CD4-positive, alpha-beta T cell (primary cell): ENCODE measurements around the gene TMEM30B. TPM values are rescaled to one million over a fixed set of nuclear protein-coding genes. Genes with fewer than 3 reads are reported as not detected.

ENCODE experiments used
- ATAC-seq: fragments of 200-7000 bp; cut with Tn5 transposase; one replicate; pipeline ENCODE4 v1.10.0; 2022; ENCODE audit warnings: mild to moderate bottlenecking; ENCODE audit not compliant: poor library complexity
- CTCF ChIA-PET: fragments of 350-600 bp; sonication (Branson Sonifier 250); formaldehyde crosslinking; loops from one replicate; lab custom pipeline; 2021; ENCODE audit warnings: antibody characterized with exemption, inconsistent platforms; lab: Charles Lee
- POLR2A ChIA-PET: fragments of 350-600 bp; sonication (Branson Sonifier 250); formaldehyde crosslinking; loops from one replicate; lab custom pipeline; 2021; ENCODE audit warnings: antibody characterized with exemption, inconsistent platforms; lab: Charles Lee
- DNase-seq, 14 experiments: peaks; one replicate each; pipeline ENCODE4 v3.0.0-alpha.2; 2013 to 2020; ENCODE audit warnings: mixed read lengths in 2 of 14
- H3K27ac ChIP-seq, 2 donors: one replicate each; pipeline versions ENCODE4 v1.5.1 to v1.7.0; 2013; ENCODE audit warnings: low read length in 2 of 2, low read depth in 1 of 2, mild to moderate bottlenecking in 1 of 2
- H3K27me3 ChIP-seq, 2 experiments: 1 replicate in 1 of 2; 2 replicates in 1 of 2; pipeline versions ENCODE4 v1.6.1 to v1.7.0; 2013; ENCODE audit warnings: low read length in 2 of 2, control low read depth in 1 of 2, mild to moderate bottlenecking in 1 of 2, moderate library complexity in 1 of 2; ENCODE audit not compliant: insufficient read depth in 2 of 2, control insufficient read depth in 1 of 2
- H3K36me3 ChIP-seq: one replicate; pipeline ENCODE4 v1.6.1; 2013; ENCODE audit warnings: low read length, control low read depth; ENCODE audit not compliant: insufficient read depth
- H3K4me1 ChIP-seq: one replicate; pipeline ENCODE4 v1.6.1; 2013; ENCODE audit warnings: low read length, control low read depth; ENCODE audit not compliant: insufficient read depth
- H3K4me3 ChIP-seq: one replicate; pipeline ENCODE4 v1.5.1; 2013; ENCODE audit warnings: mild to moderate bottlenecking, low read length, moderate library complexity
- H3K9me3 ChIP-seq, 2 experiments: 1 replicate in 1 of 2; 2 replicates in 1 of 2; pipeline versions ENCODE4 v1.6.1 to v1.7.0; 2013; ENCODE audit warnings: low read length in 2 of 2, mild to moderate bottlenecking in 2 of 2, control low read depth in 1 of 2, moderate library complexity in 1 of 2; ENCODE audit not compliant: control insufficient read depth in 1 of 2, insufficient read depth in 1 of 2
- H3K27ac Mint-ChIP-seq: one replicate; pipeline ENCODE4 v1.8.0; 2020; ENCODE audit warnings: mixed read lengths
- H3K27me3 Mint-ChIP-seq: one replicate; pipeline ENCODE4 v1.8.0; 2021; ENCODE audit warnings: mixed read lengths
- H3K36me3 Mint-ChIP-seq: one replicate; pipeline ENCODE4 v1.8.0; 2021; ENCODE audit warnings: low read depth, mixed read lengths
- H3K4me1 Mint-ChIP-seq: one replicate; pipeline ENCODE4 v1.8.0; 2021; ENCODE audit warnings: low read depth, mixed read lengths
- H3K4me3 Mint-ChIP-seq: one replicate; pipeline ENCODE4 v1.8.0; 2020; ENCODE audit warnings: mild to moderate bottlenecking, mixed read lengths
- H3K9me3 Mint-ChIP-seq: one replicate; pipeline ENCODE4 v1.8.0; 2020; ENCODE audit warnings: mixed read lengths
- intact Hi-C, 2 experiments: fragments of 100-400 bp; cut with DNase I in 1 of 2; cut with micrococcal nuclease in 1 of 2; formaldehyde crosslinking; loops; one replicate each; pipeline versions ENCODE4 v1.15.1 to v1.9.0; 2023 to 2025; cut with DNase I, micrococcal nuclease
- total RNA-seq, 174 experiments: library from RNA in 2 of 174; stranded (reverse) in 2 of 174; gene quantifications; one replicate each; pipeline ENCODE4 v1.2.3 and lab custom pipeline; 2021 to 2026
- TF ChIP-seq, protein P1 (sequence below): fragments of 200-600 bp; IDR thresholded peaks from one replicate; pipeline ENCODE4 v1.8.0; 2022; ENCODE audit warnings: antibody characterized with exemption, mild to moderate bottlenecking

Gene TMEM30B
- total RNA-seq, 2 experiments from 2014 or later, result 8.9 to 9.1 TPM

DNA sequence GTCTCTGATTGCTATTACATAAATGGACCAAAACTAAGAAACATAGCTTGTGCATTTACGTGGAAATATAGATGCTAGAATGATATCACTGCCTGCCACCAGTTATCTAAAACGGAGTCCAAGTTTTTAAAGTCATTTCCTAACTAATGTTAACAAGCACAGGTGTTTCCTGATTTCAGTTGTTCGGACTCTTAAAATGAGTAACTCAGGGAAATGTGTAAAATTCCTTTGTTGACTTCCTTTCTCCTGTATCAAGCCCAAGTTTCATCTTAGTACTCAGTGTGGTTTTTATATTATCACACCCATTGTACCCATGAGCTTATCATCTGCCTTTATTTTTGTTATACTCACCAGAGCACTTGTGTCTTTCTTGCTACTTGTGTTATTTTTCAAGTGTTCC is 27.1 kb upstream of the TMEM30B start:
- Histone ChIP-seq H3K9me3 (peaks cover 10 to 21% of the 10 kb centered on the region in 2 experiments), H3K27ac (no peak overlapping the region), H3K27me3 (no peaks in the 10 kb centered on the region), H3K36me3 (no peaks in the 10 kb centered on the region), H3K4me1 (peaks cover 6% of the 10 kb centered on the region), H3K4me3 (no peak overlapping the region)
- peaks cover 15% of the 10 kb centered on the region for H3K4me1 Mint-ChIP-seq
- DNase-seq (no peak), ATAC-seq (no peak)
- TF ChIP-seq, protein P1, sequence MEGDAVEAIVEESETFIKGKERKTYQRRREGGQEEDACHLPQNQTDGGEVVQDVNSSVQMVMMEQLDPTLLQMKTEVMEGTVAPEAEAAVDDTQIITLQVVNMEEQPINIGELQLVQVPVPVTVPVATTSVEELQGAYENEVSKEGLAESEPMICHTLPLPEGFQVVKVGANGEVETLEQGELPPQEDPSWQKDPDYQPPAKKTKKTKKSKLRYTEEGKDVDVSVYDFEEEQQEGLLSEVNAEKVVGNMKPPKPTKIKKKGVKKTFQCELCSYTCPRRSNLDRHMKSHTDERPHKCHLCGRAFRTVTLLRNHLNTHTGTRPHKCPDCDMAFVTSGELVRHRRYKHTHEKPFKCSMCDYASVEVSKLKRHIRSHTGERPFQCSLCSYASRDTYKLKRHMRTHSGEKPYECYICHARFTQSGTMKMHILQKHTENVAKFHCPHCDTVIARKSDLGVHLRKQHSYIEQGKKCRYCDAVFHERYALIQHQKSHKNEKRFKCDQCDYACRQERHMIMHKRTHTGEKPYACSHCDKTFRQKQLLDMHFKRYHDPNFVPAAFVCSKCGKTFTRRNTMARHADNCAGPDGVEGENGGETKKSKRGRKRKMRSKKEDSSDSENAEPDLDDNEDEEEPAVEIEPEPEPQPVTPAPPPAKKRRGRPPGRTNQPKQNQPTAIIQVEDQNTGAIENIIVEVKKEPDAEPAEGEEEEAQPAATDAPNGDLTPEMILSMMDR, result no peak
- H3K27me3 Mint-ChIP-seq, result no peaks in the 10 kb centered on the region
- H3K27ac Mint-ChIP-seq, result no peak overlapping the region
- peaks cover 14% of the 10 kb centered on the region for H3K9me3 Mint-ChIP-seq
- H3K4me3 Mint-ChIP-seq, result no peak overlapping the region
- H3K36me3 Mint-ChIP-seq, result peaks cover 75% of the 10 kb centered on the region
- ChIA-PET POLR2A (interaction anchor here (0.9 to 1.4 kb wide), 2 partner anchors 12 to 82 kb away, joined by 3 read pairs; no protein-coding TSS in a partner anchor), CTCF (interaction anchor here (0.8 kb wide), 1 partner anchor 11 kb away, joined by 3 read pairs; no protein-coding TSS in a partner anchor)
- intact Hi-C loops, result no loop called here

DNA sequence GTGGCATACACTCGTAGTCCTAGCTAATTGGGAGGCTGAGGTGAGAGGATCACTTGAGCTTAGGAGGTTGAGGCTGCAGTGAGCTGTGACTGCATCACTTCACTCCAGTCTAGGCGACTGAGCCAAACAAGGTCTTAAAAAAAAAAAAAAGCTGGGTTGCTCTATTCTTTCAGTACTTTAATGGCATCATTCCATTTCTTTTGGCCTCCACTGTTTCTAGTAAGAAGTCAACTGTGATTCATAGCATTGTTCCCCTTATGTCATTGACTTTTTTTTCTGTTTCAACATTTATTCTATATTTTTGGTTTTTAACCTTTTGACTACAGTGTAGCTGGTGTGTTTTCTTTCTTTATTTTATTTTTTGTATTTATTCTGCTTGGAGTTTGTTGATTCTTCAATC is 23.6 kb upstream of the TMEM30B start:
- no peak overlapping the region for H3K27ac ChIP-seq
- no peaks in the 10 kb centered on the region for H3K27me3 ChIP-seq
- Mint-ChIP-seq H3K4me3 (no peak overlapping the region), H3K36me3 (peaks cover 52% of the 10 kb centered on the region), H3K9me3 (peaks cover 10% of the 10 kb centered on the region), H3K4me1 (peaks cover 29% of the 10 kb centered on the region), H3K27me3 (no peaks in the 10 kb centered on the region), H3K27ac (no peak overlapping the region)
- TF ChIP-seq, protein P1, result no peak
- H3K4me3 ChIP-seq, result no peak overlapping the region
- DNase-seq (no peak), ATAC-seq (no peak)
- H3K9me3 ChIP-seq, result no peaks in the 10 kb centered on the region
- peaks cover 6% of the 10 kb centered on the region for H3K4me1 ChIP-seq
- H3K36me3 ChIP-seq, result no peaks in the 10 kb centered on the region
- intact Hi-C loops, result no loop called here
- CTCF ChIA-PET, result interaction anchor here (1.3 kb wide), 1 partner anchor 533 kb away, joined by 4 read pairs; no protein-coding TSS in a partner anchor
- POLR2A ChIA-PET, result interaction anchor here (0.6 to 0.7 kb wide), 2 partner anchors 31 to 167 kb away, joined by 3 to 4 read pairs; no protein-coding TSS in a partner anchor

DNA sequence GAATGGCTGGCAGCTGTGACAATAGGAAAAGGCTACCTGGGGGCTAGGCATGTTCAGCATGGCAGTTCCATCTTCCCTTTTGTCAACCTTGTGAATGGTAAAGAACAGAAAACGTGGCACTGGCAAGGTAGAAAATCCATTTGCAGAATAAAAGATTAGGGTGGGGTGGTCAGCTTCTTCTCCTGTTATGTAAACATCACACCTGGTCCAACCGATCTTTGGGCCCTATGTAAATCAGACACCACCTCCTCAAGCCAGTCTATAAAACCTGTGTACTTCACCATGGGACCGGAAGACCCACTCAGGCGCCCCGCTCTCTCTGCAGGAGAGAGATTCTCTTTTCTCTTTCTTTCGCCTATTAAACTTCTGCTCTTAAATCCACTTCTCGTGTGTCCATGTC is 19.6 kb upstream of the TMEM30B start:
- no peaks in the 10 kb centered on the region for H3K36me3 ChIP-seq
- peaks cover 54% of the 10 kb centered on the region for H3K4me1 Mint-ChIP-seq
- POLR2A ChIA-PET, result interaction anchor here (0.9 kb wide), 1 partner anchor 19 kb away, joined by 3 read pairs; the partner anchor contains the start of gene TMEM30B

More for the DNA sequence above, 19.6 kb upstream of the TMEM30B start:
- intact Hi-C loops, result no loop called here
- H3K27ac ChIP-seq, result no peak overlapping the region
- no peak overlapping the region for H3K4me3 Mint-ChIP-seq
- no peaks in the 10 kb centered on the region for H3K27me3 Mint-ChIP-seq
- TF ChIP-seq, protein P1, result no peak
- no peaks in the 10 kb centered on the region for H3K9me3 ChIP-seq
- peaks cover 23% of the 10 kb centered on the region for H3K36me3 Mint-ChIP-seq
- no peak overlapping the region for H3K27ac Mint-ChIP-seq
- H3K4me3 ChIP-seq, result no peak overlapping the region
- ATAC-seq, result no peak
- H3K4me1 ChIP-seq, result peaks cover 18% of the 10 kb centered on the region
- CTCF ChIA-PET, result no interaction called here
- no peak for DNase-seq
- H3K9me3 Mint-ChIP-seq, result no peaks in the 10 kb centered on the region
- H3K27me3 ChIP-seq, result no peaks in the 10 kb centered on the region
